ENCODE data around the gene UNC79.

DNA sequence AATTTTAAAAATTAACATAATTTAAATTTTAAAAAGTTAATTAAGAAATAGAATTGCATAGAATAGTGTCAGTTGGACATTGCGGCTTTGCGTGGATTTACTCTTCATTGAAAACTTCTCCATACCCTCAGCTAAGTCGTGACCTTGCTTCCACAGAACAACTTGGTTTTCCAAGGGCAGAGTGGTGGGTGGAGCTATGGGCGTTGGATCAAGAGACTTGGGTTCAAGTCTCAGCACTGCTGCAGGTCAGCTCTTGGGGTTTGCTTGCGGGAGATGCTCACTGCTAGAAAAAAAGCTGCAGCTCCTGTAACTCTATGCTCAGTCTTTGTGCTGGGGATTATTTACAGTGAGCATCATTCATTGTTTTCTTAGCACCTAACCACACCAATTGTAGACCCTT is 223.9 kb downstream of the UNC79 start:
- TF ChIP-seq, protein P1, sequence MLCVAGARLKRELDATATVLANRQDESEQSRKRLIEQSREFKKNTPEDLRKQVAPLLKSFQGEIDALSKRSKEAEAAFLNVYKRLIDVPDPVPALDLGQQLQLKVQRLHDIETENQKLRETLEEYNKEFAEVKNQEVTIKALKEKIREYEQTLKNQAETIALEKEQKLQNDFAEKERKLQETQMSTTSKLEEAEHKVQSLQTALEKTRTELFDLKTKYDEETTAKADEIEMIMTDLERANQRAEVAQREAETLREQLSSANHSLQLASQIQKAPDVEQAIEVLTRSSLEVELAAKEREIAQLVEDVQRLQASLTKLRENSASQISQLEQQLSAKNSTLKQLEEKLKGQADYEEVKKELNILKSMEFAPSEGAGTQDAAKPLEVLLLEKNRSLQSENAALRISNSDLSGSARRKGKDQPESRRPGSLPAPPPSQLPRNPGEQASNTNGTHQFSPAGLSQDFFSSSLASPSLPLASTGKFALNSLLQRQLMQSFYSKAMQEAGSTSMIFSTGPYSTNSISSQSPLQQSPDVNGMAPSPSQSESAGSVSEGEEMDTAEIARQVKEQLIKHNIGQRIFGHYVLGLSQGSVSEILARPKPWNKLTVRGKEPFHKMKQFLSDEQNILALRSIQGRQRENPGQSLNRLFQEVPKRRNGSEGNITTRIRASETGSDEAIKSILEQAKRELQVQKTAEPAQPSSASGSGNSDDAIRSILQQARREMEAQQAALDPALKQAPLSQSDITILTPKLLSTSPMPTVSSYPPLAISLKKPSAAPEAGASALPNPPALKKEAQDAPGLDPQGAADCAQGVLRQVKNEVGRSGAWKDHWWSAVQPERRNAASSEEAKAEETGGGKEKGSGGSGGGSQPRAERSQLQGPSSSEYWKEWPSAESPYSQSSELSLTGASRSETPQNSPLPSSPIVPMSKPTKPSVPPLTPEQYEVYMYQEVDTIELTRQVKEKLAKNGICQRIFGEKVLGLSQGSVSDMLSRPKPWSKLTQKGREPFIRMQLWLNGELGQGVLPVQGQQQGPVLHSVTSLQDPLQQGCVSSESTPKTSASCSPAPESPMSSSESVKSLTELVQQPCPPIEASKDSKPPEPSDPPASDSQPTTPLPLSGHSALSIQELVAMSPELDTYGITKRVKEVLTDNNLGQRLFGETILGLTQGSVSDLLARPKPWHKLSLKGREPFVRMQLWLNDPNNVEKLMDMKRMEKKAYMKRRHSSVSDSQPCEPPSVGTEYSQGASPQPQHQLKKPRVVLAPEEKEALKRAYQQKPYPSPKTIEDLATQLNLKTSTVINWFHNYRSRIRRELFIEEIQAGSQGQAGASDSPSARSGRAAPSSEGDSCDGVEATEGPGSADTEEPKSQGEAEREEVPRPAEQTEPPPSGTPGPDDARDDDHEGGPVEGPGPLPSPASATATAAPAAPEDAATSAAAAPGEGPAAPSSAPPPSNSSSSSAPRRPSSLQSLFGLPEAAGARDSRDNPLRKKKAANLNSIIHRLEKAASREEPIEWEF (IDR thresholded peaks at IDR 0.05; ENCODE audit: insufficient replicate concordance, low read depth, low read length) = no peak
- no peak for TF ChIP-seq SRF (IDR thresholded peaks at IDR 0.05; ENCODE audit: low read depth in 2 of 2, low read length in 2 of 2)
- no peak for TF ChIP-seq POLR2AphosphoS5 (IDR thresholded peaks at IDR 0.05; ENCODE audit: low read length)
- TF ChIP-seq NR2C1 (IDR thresholded peaks at IDR 0.05) = no peak
- no peak for TF ChIP-seq ETV6 (conservative IDR thresholded peaks at IDR 0.05 in 1 of 2, IDR thresholded peaks at IDR 0.05 in 1 of 2; ENCODE audit: borderline replicate concordance in 1 of 2, low read depth in 1 of 2)
- TF ChIP-seq, protein P2, sequence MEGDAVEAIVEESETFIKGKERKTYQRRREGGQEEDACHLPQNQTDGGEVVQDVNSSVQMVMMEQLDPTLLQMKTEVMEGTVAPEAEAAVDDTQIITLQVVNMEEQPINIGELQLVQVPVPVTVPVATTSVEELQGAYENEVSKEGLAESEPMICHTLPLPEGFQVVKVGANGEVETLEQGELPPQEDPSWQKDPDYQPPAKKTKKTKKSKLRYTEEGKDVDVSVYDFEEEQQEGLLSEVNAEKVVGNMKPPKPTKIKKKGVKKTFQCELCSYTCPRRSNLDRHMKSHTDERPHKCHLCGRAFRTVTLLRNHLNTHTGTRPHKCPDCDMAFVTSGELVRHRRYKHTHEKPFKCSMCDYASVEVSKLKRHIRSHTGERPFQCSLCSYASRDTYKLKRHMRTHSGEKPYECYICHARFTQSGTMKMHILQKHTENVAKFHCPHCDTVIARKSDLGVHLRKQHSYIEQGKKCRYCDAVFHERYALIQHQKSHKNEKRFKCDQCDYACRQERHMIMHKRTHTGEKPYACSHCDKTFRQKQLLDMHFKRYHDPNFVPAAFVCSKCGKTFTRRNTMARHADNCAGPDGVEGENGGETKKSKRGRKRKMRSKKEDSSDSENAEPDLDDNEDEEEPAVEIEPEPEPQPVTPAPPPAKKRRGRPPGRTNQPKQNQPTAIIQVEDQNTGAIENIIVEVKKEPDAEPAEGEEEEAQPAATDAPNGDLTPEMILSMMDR (IDR thresholded peaks at IDR 0.05 in 2 of 3, conservative IDR thresholded peaks at IDR 0.05 in 1 of 3; ENCODE audit: control insufficient read depth in 2 of 3, extremely low read depth in 1 of 3, insufficient read depth in 1 of 3, low read depth in 3 of 3, low read length in 3 of 3) = no peak
- TF ChIP-seq CEBPB (IDR thresholded peaks at IDR 0.05; ENCODE audit: borderline replicate concordance in 1 of 2, low read depth in 2 of 2, low read length in 2 of 2) = no peak
- no peak for TF ChIP-seq FOXM1 (IDR thresholded peaks at IDR 0.05; ENCODE audit: low read depth, low read length)
- TF ChIP-seq MEF2A (IDR thresholded peaks at IDR 0.05; ENCODE audit: insufficient read depth, low read depth, low read length) = no peak
- no peak for TF ChIP-seq TBL1XR1 (IDR thresholded peaks at IDR 0.05; ENCODE audit: low read depth, low read length)
- no peak for TF ChIP-seq RAD51 (IDR thresholded peaks at IDR 0.05)
- no peak for TF ChIP-seq KDM1A (IDR thresholded peaks at IDR 0.05; ENCODE audit: borderline replicate concordance)
- TF ChIP-seq TARDBP (IDR thresholded peaks at IDR 0.05; ENCODE audit: borderline replicate concordance) = no peak
